ENCODE measurements around the gene SKAP1.
"Not testable (repeated sequence)": the region's sequence is repeated elsewhere in the genome, so short reads cannot be mapped to it uniquely, and the experiment has no call there.

Gene SKAP1

DNA sequence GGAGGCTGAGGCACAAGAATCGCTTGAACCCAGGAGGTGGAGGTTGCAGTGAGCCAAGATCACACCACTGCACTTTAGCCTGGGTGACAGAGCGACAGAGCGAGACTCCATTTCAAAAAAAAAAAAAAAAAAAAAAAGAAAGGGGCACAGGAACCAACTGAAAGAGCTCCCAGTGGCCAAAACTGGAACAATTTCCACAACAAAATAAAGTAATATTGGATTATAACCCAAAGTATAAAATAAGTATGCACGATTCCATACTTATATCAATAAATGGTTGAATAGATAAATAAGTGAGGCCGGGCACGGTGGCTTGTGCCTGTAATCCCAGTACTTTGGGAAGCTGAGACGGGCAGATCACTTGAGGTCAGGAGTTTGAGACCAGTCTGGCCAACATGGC, 19.2 kb downstream of the SKAP1 start:
- not testable (repeated sequence) for DNase-seq

DNA sequence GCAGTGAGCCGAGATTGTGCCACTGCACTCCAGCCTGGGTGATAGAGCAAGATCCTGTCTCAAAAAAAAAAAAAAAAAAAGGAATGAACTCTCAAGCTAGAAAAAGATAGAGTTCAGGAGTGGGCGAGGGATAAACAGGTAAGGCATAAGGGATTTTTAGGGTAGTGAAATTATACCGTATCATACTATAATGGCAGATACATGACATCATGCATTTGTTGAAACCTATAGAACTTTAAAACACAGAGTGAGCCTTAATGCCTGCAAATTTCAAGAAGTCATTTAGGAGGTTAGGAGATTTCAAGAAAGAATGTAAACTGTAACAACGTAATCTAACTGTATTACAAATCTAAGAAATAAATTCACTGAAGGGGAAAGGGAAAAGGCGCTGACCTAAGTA, 20.4 kb downstream of the SKAP1 start:
- DNase-seq = no peak

DNA sequence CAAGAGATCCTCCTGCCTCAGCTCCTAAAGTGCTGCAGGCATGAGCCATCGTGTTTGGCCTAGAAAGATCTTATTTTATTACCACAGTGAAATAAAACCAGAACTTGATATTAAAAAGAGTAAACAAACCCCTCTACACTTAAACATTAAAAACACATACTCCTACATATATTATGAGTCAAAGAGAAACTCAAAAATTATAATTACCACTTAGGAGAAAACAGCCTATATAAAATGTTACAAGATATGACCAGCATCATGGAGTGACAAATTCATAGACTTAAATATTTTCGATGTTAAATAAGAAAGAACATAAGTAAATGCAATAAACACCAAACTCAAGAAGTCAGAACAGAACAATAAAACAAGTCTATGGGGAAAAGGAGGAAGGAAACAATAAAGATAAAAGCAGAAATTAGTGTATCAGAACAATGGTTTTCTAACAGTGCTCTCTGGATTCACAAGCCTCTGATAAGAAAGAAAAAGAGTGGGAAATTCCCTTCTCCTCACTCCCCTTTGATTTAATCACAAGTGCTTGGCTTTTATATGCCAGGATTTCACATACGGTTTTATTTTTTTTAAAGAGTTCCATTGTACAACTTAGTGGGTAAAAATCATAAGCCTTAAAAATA, 23.0 kb downstream of the SKAP1 start:
- no peak for DNase-seq

DNA sequence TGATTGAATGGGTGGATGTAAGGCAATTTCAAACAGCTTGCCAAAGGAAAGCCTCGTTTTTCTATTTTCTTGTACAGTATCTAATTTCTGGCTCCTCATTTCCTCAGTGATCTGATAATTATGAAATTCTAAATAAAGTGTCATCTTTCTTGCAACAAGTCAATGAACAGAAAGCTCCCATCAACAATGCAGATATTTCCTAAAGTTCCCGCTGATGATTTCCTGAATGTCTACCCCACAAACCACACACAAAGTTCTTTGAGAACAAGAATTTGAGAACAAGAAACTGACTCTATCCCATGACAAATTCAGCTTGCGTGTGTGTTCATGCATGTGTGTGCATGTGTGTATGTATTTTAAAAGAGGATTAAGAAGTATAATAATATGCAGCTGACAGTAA, 35.2 kb downstream of the SKAP1 start:
- DNase-seq = no peak

DNA sequence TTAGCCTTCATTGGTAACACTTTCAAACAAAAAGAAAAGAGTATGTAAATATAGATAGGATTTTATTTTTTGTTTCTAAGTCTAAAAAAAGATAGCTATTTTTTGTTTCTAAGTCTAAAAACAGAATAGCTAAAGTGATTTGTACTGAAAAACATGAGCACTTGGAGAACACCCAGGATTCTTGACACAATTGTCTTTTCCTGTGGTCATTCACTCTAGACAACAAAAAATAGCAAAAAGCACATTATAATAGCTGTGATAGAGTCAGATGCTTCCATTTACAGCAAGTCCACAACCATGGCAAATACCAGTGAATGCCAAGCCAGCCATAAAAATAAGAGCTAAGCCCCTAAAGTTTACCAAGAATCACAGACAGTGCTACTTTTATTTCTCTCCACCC, 36.7 kb downstream of the SKAP1 start:
- DNase-seq = no peak

DNA sequence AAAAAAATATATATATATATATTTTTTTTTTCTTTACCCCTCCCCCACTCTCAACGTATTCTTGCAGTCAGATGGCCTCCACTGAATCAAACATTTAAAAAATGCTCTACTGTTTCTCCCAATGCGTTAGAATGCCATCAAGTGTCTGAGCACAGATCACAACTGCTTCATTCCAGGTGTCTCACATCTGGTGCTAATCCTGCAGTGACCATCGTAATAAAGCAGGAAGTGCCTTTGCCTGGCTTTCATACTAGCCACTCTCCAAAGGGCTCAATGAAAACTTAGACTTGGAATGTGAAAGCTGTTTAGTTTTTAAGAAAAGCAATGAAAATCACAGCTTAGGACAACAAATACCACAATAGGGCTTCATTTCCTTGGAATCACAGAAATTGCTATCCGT, 37.2 kb downstream of the SKAP1 start:
- no peak for DNase-seq

DNA sequence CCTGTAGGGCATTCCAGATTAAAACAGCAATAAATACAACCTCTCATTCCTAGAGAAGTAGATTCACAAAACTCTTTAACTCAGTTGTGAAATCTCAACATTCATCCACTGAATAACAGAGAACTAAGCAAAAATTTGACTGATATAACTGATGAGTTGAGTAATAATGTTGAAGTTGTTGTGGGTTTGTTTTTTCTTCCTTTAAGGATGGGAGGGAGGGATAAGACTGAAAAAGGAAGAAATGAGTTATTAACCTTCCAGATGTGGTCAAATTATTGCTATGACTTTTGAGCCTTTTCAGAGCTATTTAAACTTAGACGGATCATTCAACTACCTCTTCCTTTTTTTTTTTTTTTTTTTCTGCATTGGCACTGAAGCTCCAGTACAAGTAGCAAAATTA, 38.6 kb downstream of the SKAP1 start:
- no peak for DNase-seq

DNA sequence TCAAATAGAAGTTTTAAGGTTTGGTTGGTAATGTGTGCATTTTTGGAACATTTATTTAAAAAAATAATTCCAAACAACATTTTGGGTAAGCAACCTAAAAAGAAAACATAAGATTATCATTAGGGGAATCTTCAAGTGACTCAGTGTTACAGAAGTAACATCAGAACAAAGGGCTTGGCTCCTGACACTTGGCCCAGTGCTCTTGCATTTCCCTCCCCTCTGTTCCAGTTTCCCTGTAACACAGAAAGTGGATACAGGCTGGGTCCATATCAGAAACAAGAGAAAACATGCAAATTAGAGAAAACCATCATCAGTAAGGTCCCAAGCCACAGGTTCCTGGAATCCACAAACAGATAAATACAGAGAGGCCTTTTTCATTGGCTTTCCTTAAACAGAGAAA, 40.1 kb downstream of the SKAP1 start:
- no peak for DNase-seq

DNA sequence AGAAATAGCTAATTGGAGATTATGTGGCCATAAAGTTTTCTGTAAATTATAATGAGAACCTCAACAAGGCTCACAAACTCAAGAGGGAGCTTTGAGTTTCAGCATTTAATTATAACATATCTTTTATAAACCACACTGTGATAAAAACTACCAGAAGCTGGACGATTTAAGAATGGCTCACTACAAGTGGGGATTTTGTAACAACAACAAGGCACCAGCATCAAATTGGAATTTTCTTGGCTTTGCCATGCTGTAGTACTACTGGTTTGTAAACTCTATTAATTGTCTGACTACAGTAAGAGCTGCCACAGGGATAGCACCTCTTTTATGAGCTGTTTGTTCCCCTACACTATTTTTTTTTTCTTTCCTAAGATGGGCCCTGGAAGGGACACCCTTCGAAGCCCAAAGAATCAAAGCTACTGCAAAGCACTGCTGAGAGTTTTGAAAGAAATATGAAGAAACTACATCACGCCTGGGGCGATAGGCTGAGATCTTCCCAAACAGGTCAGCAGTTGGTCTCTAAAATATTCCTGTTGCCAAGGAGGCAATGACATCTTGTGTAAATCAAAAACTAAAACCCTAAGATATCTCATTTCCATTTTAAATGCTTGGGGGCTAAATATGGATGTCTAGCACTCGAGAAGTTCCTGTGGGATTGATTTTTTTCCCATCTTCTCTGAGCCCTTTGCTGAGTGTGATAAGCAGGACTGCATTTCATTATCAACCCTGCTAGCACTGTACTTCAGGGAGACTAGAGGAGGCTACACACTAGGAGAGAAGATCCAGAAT, 40.9 kb downstream of the SKAP1 start:
- DNase-seq = no peak

DNA sequence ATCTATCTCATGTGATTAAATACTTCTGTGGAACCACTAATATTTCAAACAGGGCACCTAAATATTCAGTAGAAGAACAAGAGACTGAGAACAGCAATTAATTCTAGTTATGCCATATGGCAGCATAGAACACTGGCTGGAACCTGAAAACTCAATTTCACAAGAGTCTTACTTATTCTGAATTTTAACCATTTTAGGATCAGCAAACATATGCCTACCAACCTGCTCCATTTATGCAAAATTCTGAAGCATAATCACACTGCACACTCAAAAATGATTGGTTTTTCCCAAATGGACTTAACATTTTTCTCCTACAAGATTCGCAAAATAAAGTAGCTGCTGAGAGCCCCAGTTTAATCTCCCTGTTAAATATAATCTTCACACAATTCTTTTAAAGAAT, 43.2 kb downstream of the SKAP1 start:
- DNase-seq = no peak

DNA sequence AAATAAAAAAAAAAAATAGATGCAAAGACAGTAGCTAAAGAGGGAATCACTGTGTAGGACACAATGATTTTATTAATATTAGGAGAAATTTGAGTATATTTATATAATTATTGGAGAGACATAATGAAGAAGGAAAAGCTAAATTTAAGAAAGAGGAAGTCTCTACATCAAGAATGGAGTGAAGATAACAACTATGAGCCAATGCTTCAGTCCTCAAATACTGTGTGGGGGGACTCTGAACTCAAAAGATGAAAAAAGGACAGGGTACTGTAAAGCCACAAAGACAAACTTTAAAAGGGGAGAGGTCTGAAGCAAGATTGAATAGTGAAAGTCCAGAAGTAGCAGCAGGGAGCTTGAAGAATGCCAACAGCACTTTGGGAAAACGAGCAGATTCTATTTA, 44.7 kb downstream of the SKAP1 start:
- no peak for DNase-seq

DNA sequence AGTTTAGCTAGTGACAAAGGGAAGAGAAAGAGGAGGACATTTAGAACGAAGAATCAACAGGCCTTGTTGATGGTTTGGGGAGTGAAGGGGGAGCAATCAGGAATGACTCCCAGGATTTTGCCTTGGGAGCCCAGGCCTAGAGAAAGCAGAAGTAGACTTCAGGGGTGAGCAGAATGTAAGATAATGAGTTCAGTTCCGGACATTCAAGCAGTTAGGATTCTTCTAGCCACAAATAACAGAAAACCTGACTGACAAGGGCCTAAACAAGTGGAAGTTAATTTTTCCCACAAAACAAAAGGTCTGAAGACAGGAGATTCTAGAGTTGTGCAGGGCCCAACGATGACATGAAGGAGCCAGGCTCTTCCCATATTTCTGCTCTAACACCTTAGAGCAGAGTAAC, 45.9 kb downstream of the SKAP1 start:
- no peak for DNase-seq

DNA sequence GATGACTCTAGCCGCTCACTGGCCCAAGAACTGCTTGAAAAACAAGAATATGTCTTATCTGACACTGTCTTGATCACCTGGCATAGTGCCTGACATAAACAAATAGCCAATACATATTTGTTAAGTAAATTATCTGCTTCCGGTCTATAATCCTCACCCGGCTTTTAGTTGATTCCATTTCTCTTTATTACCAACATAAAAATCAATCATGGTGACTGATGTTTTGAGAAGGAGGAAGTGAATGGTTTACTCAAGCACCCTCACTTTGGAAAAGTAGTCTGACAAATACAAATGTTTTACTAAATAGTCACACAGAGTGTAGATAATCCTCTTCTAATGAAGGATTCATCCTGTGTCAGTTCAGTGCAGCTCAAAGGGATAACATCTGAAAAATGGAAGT, 47.0 kb downstream of the SKAP1 start:
- DNase-seq = no peak

DNA sequence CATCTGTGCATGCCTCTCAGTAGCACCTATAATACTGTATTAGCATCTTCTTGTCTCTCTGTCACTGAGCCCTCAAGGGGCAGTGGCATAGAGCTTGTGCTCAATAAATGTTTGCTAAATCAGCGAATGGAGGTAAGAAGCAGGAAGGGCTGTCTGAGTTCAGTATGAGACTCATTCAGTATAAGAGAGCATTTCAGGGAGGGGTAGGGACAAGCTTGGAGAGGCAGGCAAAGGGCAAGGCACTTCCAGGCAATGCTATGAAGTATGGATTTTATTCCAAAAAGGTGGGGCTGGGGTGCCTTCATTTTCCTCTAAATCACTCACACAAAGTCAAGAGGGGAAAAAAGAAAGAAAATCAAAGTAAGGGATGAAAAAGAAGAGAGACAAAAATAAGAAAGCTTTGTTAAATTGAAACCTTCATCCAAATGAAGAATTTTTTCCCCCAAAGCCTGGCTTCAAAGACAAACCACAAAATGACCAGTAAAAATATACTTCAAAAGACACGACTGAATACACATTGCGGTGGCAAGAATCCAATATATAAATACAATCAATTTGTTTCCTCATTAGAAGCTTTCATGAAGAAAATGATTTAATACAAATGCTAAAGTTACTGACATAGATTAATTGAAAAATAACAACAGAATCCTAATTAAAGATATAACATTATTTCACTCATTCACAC, 51.2 kb downstream of the SKAP1 start:
- DNase-seq = no peak

DNA sequence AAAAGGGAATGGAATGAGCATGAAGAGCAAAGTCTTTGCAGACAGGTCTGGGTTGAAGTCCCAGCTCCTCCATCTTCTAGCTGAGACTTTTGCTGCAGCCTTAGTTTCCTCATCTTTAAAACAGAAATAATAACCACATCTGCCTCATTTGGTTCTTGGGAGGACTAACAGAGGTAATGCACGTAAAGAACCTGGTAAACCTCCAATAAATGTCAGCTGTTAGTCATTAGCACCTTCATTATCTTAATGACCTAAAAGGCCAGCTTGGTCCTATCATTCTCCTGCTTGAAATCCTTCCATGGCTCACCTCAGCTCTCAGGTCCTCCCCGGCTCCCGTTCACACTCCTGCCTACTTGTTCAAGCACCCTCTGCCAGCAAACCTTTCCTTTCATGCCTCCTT, 51.8 kb downstream of the SKAP1 start:
- no peak for DNase-seq

DNA sequence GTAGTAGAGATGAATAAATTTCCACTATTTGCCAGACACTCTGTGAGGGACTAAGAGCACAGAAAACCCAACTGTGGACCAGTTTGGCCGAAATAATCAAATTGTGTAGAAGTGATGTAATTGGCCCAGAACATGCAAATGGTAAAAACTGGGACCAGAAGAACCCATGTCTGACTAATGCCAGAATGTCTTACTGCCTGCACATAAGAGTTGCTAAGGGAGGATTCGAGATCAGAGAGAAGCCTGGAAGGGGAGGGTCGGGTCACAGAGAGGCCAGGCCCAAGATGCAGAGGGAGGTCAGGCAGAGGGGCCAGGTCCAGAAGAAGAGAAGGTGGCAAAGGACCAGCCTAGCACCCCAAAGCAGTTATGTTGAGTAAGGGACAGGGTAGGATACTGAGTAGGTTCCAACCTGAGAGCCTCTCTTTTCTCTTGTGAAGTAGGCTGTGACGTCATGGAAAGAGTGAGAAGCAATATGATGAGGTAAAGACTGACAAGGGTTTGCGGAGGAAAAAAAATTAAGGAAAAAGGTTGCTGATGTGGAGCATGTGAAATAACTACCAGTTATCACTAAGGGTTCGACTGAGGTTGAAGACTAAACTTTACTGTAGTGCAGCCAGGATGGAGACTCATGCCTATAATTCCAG, 53.2 kb downstream of the SKAP1 start:
- DNase-seq = no peak

DNA sequence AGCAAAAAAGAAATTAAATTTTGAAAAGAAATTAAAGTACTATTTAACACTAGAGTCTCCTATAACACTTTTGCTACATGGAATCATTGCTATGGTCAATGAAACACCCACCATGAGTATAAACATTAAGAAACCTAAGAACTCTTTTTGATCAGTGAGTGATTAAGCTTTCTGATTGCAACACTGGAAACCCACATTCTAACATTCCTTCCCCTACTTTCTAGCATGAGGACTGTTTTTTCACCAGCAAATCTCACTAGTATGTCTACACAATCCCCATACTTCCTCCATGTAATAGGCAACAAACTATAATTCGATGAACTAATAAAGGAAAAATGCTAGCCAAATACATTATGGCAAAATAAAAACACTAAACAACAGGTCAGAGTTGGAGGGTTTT, 54.7 kb downstream of the SKAP1 start:
- DNase-seq = no peak

DNA sequence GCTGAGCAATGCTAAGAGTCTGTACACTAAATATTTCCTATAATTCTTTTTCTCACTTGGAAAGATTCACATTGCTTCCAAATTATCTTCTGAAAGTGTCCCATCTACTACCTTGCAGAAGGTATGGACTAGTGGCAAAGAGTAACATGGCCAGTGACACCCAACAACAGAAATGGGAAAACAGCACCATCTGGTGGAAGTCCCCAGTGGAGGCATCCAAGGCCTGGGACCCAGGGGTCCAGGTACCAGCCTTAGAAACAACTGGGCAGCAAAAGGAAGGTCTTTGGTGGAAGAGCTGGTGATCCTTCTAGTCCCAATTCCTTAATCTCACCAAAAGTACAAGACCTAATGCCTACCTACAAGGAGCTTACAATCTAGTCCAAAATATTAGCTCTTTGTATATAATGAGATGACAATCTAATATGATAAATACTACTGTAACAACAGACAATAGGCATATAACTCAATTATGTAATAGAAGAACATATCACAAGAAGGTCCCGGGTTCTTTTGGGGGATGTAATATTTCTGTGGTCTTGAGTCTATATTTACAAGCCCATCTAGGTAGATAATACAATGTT, 55.3 kb downstream of the SKAP1 start:
- peak; percentile 6 for DNase-seq

DNA sequence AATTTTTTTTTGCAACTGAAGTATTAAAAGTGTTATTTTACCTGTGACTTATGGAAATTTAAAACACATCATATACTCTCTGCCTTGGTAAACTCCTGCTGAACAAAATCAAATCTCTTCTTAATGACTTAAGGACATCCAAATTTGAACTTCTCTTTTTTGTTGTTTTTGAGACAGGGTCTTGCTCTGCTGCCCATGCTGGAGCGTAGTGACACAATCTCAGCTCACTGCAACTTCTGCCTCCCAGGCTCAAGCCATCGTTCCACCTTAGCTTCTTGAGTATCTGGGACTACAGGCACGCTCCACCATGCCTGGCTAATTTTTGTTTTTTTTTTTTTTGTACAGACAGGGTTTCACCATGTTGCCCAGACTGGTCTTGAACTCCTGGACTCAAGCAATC, 56.1 kb downstream of the SKAP1 start:
- no peak for DNase-seq

DNA sequence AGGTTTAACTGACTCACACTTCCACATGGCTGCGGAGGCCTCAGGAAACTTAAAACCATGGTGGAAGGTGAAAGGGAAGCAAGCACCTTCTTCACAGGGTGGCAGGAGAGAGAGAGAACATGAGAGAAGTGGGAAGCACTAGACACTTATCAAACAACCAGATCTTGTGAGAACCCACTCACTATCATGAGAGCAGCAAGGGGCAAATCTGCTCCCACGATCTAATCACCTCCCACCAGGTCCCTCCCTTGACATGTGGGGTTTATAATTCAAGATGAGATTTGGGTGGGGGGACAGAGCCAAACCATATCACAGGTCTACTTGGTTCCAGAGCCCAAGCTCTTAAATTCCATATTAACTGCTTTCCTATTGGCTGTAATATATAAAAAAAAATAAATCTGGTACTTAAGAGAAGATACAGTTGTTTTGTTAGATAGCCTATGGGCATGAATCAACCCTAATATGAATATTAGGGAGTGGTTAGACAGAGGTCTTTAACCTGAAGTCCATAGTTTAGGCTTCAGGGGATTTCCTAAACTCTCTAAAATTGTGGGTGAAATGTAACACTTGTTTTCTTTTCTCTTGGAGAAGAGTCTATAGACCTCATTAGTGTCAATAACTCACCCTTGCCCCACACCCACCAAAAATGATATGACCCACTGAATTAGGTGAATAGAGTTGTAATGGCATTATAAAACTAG, 56.7 kb downstream of the SKAP1 start:
- DNase-seq = no peak

DNA sequence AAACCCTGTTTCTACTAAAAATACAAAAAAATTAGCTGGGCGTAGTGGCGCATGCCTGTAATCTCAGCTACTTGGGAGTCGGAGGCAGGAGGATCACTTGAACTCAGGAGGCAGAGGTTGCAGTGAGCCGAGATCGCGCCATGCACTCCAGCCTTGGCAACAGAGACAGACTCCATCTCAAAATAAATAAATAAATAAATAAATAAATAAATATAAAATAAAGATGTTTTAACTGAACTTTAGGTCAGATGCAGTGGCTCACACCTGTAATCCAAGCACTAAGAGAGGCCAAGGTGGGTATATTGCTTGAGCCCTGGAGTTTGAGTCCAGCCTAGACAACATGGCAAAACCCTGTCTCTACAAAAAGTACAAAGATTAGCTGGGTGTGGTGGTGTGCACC, 61.0 kb downstream of the SKAP1 start:
- not testable (repeated sequence) for DNase-seq

DNA sequence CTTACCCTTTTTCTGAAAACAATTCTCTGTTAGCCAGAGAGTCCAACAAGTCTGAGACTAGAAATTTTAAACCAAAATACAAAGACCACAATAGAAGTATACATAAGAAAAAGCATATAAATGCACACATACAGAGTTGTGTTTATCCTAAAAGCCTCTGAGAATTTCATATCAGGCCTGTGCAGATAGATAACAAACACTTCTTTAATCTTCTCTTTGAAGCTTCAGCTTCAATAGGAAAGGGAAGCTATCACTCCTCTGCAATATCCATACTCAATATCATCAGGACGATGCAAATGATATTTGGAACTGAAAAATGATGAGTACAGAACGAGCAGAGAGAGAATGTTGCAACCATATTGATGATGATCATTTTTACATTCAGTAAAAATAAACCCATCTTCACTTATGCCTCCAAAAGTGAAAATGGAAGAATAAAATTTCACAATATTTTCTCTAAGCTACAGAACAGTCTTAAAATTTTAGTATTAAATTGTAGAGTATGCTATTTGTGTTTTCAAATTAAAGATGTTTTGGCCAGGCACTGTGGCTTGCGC, 61.6 kb downstream of the SKAP1 start:
- DNase-seq = no peak
